ENCODE measurements around the gene IGIP. TPM values are rescaled to one million over a fixed set of nuclear protein-coding genes. Genes with fewer than 3 reads are reported as not detected.
A peak's percentile ranks its signal among the peaks of the same experiment; 100 is the strongest.

IGIP gene
- total and polyA plus RNA-seq, 2 of the 8 experiments (the other 6 are each of a cell fraction or from before 2014, with no cell fraction given), result 0.32 to 0.69 TPM

- no peak for TF ChIP-seq CBX5 (IDR thresholded peaks at IDR 0.05; ENCODE audit: low read depth, low read length)
- TF ChIP-seq GABPA (IDR thresholded peaks at IDR 0.05; ENCODE audit: borderline replicate concordance, insufficient read depth, low read length), result no peak
- no peak for TF ChIP-seq MAFK (IDR thresholded peaks at IDR 0.05; ENCODE audit: low read depth, low read length)
- 0 out of 2 replicates have a peak, but pooled peaks have one; percentile 21 for TF ChIP-seq MAX (IDR thresholded peaks at IDR 0.05)
- TF ChIP-seq SRF (IDR thresholded peaks at IDR 0.05; ENCODE audit: low read depth, low read length), result no peak
- peak; percentile 62 for TF ChIP-seq CTBP2 (IDR thresholded peaks at IDR 0.05; ENCODE audit: borderline replicate concordance, insufficient read depth, insufficient read length, low read length)
Observed at GRCh38 chr5:140113180-140113698, 12.5 kb upstream of the IGIP start (continued).

Measured in H1 (cell line).